ENCODE results near the gene CNOT3.
"Not testable (repeated sequence)": the region's sequence is repeated elsewhere in the genome, so short reads cannot be mapped to it uniquely, and the experiment has no call there.

The CNOT3 gene

GRCh38 chr19:54152267-54152666 is 14.7 kb downstream of the CNOT3 start:
- DNase-seq, result no peak

GRCh38 chr19:54152878-54153524 is 15.4 kb downstream of the CNOT3 start:
- DNase-seq, result no peak

- DNase-seq, result no peak
These were observed 16.3 kb downstream of the CNOT3 start for GRCh38 chr19:54153731-54154326.

GRCh38 chr19:54154603-54155345 is 17.2 kb downstream of the CNOT3 start:
- no peak for DNase-seq

DNA sequence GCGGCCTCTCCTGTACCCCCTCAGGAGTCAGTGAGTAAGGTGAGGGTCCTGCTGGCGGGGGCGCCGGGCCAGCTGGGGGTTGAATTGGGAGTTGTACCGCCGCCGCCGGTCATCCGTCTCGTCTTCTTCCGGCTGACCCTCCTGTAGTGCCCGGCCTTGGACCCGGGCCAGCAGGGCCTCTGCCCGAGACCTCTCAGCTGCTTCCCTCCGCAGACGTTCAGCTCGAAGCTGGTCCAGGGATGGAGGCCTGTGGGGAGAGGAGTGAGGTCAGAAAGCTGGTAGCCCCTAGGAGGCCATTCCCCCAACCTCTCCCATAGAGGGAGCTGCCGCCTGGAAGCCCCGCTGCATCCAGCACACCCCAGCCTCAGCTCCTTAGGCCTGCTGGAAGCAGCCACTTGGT is 18.1 kb downstream of the CNOT3 start:
- no peak for DNase-seq

DNA sequence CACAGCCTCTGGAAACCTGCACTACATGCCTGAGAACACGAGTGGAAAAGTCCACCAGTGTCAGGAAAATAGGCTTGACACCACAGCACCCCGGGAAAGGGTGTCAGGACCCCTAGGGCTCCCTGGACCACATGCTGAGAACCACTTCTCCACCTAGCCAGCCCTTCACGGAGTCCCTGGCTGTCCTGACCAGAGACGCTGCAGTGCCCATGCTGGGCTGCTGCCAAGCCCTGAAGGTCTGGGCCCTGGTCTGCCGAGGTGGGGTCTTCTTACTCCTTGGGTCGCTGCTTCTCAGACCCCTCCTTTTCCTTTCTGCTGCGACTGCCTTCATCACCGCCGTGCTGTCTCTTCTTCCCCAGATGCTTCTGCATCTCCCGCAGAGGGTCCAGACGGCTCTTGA is 18.9 kb downstream of the CNOT3 start:
- DNase-seq, result no peak

GRCh38 chr19:54156953-54157352 is 19.4 kb downstream of the CNOT3 start:
- no peak for DNase-seq

GRCh38 chr19:54158812-54159351 is 21.3 kb downstream of the CNOT3 start:
- no peak for DNase-seq

DNA sequence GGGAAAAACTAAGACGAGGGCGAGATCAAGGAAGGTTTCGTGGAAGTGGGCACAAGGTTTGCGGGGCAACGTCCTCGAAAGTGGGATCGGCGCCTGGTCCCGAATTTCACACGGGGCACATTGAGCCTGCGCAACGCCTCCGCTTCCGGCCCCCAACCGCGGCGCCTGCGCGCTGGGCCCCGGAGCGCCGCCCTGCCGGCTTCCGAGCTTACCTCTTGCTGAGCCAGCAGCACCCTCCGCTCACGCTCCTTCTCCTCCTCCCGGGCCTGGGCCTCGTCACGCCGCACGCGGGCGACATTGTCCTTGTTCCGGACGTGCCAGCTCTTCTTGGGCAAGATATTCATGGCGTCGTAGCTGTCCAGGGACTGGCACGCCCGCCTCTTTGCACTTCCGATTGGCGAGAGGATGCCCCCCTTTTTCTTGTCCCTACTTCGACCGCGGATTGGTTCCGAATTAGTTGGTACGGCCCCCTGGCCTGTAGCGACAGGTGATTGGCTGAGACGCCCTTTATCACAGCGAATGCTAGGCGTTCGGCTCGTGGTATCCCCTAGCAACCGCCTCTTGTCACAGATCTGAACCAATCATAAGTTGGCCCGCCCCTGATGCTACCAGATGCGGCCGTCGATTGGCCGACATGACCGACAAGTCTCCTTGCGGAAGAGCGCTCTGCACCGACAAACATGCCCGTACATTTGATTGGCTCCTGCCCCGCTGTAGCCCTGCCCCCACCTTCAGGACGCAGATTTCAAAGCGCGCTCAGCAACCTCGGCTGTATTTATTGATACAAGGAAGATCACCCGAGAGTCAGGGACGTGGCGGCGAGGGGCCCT is 22.0 kb downstream of the CNOT3 start, which contains the start of gene LENG1:
TSS of gene LENG1 (minus strand) at position 370 of the 830 bp plus-strand sequence. CDS start at position 344, 26 bp downstream.
- peak; percentile 99 for DNase-seq

DNA sequence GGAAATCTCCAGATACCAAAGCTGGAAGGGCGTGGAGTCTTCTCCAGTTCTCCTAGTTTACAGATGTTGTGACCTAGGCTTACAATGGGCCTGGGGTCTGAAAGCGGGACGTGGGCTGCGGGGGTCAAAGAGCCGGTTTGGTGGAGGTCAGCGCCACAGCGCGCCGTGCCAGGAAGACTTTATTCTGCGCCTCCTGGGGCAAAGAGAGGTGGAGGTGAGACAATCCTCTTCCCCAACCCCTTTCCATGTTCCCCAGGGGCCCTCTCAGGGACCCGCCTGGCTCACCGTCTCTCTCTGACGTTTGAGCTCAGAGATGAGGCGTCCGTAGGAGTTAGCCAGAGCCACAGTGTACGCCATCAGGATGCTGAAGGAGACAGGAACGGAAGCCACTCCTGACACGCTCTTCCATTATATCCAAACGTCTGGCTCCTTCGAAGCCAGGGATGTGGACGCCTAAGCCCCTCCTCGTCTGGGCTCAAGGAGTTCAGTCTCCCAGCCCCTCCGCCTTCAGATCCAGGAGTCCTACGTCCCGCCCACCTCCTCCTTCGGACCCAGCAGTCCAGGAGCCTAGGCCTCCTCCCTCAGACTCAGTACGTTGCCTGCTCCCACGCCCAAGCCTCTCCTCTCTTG is 22.7 kb downstream of the CNOT3 start:
- DNase-seq, result no peak

GRCh38 chr19:54160854-54161253 is 23.3 kb downstream of the CNOT3 start:
- DNase-seq, result no peak

DNA sequence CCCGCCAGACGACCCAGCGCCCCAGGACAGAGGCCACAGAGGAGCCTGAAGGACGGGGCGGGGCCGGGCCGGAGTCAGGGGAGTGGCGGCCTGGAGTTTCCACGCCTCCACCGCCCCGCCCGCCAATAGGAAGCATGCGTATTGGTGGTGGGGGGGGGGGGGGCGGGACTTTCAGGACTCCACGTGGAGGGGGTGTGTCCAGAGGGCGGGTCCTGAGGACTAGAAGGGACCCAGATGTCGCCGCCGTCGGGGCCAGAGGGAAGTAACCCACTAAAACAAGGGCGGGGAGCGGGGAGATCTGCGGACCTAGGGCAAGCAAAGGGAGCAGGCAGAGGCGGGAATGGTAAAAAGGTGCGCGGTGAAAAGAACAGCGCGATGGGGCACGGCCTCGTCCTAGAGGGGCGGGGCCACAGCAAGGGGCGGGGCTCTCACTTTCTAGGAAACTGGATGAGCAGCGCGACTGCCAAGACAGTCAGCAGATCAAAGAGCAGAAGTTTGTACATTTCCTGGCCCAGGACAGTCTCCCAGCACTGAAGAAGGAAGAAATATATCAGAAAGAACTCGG is 24.8 kb downstream of the CNOT3 start:
- DNase-seq, result no peak

DNA sequence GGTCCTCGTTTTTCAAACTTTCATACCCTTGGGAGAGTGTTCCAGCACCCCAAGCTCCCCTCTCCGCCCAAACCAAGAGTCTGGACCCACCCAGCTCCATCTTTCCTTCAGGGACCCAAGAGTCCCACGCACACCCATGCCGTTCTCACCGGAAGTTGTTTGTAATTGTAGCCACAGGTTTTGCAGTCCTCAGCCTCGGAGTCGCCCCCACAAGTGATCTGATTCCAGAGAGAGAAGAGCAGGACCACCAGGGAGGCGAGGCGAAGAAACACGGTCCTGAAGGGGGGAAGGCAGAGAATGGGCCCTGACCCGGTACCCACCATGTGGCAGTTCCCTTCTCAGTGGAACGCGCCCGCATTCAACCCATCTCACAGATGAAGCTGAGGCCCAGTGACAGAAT is 25.3 kb downstream of the CNOT3 start:
- DNase-seq, result no peak

DNA sequence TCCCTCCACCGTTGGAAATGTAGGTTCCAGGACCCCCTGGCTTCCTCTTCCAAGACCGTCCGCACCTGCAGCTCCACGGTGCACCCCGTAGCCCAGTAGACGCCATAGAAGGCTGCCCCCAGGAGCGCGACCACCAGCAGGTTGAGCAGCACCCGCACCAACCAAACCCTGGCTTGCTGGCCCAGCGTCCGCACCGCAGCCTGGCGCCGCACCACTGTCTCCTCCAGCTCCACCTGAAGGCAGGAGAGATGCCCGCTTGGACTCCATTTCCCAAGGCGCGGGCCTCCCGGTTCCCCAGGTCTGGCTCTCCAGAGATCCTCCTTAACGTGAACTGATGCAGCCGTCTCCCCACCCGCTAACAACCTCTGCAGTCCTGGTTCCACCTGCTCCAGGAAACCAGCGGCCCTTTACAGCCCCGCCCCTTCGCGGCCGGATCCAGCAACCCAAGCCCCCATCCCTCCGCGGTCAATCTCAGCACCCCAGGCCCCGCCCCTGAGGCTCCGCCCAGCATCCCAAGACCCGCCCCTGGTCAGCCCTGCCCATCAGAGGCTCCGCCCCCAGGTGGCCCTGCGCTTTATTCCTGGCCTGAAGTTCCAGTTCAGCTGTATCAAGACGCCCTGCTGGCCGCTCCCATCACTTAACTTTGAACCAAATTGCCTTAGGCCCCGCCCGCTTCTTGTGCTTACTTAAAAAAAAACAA is 27.0 kb downstream of the CNOT3 start:
- no peak for DNase-seq

GRCh38 chr19:54165222-54165621 is 27.7 kb downstream of the CNOT3 start:
- DNase-seq, result no peak

- peak; percentile 66 for DNase-seq
These were observed 30.8 kb downstream of the CNOT3 start for GRCh38 chr19:54168174-54168917.

GRCh38 chr19:54169149-54169740 is 31.7 kb downstream of the CNOT3 start:
- no peak for DNase-seq

DNA sequence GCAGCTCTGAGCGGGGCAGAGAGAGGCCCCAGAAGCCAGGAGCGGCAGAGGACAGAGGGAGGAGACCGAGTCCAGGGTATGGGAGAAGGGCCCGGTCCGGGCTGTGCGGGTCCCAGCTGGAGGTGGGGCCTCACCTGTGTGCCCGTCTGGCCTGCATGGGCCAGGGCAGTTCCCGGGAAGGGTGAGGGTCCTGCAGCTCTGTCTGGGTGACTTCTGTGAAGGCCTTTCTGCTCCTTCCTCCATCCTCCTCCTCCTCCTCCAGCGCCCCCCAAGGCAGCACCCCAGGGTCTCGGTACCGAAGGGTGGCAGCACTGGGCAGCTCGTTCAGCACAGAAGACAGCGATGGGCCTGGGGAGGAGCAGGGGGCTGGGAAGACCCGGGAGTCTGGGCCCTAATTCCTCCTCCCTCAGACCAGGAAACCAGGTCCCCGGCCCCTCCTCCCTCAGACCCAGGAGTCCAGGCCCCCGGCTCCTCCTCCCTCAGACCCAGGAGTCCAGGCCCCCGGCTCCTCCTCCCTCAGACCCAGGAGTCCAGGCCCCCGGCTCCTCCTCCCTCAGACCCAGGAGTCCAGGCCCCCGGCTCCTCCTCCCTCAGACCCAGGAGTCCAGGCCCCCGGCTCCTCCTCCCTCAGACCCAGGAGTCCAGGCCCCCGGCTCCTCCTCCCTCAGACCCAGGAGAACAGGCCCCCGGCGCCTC is 34.3 kb downstream of the CNOT3 start:
- DNase-seq, result not testable (repeated sequence)

Measured in NCI-H510A (cell line).